Measurements from ENCODE around the gene ADSS2.

GRCh38 chr1:244414543-244414942 lies 37.2 kb downstream of the ADSS2 start:
- TF ChIP-seq CTCF (IDR thresholded peaks at IDR 0.05), result peak; percentile 26
- TF ChIP-seq EZH2 (IDR thresholded peaks at IDR 0.05), result no peak
- TF ChIP-seq EZH2phosphoT487 (IDR thresholded peaks at IDR 0.05), result no peak

All from neural progenitor cell (in vitro differentiated cells).